OCI-LY3 (cell line): ENCODE results near the gene ELMO1.

Source experiments
- EZH2phosphoT487 ChIP-seq: fragments of 200-600 bp; shearing (Covaris generic); IDR thresholded peaks from 2 replicates; pipeline ENCODE4 v1.6.1; 2018; ENCODE audit warnings: antibody characterized with exemption, mixed run types, low read depth
- TF ChIP-seq, protein P1 (sequence below): fragments of 200-600, 300-600 bp; sonication (generic); IDR thresholded peaks from 2 replicates; pipeline ENCODE4 v1.5.1; 2014; ENCODE audit warnings: antibody characterized with exemption, low read length, low read depth

DNA sequence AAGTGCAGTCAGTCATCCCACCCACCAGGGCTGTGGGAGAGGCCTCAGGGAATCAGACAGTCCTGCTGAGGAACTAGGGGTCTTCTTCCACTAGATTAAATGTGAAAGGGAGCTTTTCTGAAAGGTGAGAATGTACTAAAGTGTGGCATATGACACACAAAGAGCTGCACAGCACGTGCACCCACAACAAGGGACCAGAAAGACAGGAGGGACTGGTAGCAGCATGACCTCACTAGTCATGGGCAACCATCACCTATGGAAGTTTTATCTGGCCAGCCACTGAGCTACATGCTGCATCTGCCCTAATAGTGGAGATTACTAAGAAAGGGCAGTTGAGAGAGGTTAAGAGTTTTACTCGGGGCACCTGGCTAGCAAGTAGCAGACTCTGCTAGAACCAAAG lies 519.9 kb downstream of the ELMO1 start:
- TF ChIP-seq, protein P1, sequence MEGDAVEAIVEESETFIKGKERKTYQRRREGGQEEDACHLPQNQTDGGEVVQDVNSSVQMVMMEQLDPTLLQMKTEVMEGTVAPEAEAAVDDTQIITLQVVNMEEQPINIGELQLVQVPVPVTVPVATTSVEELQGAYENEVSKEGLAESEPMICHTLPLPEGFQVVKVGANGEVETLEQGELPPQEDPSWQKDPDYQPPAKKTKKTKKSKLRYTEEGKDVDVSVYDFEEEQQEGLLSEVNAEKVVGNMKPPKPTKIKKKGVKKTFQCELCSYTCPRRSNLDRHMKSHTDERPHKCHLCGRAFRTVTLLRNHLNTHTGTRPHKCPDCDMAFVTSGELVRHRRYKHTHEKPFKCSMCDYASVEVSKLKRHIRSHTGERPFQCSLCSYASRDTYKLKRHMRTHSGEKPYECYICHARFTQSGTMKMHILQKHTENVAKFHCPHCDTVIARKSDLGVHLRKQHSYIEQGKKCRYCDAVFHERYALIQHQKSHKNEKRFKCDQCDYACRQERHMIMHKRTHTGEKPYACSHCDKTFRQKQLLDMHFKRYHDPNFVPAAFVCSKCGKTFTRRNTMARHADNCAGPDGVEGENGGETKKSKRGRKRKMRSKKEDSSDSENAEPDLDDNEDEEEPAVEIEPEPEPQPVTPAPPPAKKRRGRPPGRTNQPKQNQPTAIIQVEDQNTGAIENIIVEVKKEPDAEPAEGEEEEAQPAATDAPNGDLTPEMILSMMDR, result no peak
- no peak for TF ChIP-seq EZH2phosphoT487
